GM12878 (cell line): ENCODE data around the gene TLDC2. TPM values are rescaled to one million over a fixed set of nuclear protein-coding genes. Genes with fewer than 3 reads are reported as not detected.

Source experiments
- ATAC-seq: fragments of 200-7000 bp; cut with Tn5 transposase; 3 replicates; pipeline ENCODE4 v1.9.1; 2020; ENCODE audit warnings: mild to moderate bottlenecking, moderate library complexity
- BruUV-seq: library from RNA; stranded (reverse); fragments of 400-500 nt; replicated peaks from 2 replicates; lab custom pipeline; 2021; lab: Mats Ljungman, UMichigan
- CTCF ChIA-PET: fragments of 300-600 bp; sonication (Branson Sonifier 250); formaldehyde crosslinking; extraction: SDS; loops from one replicate; lab custom pipeline; 2021; ENCODE audit warnings: inconsistent platforms; lab: Yijun Ruan, JAX
- POLR2A ChIA-PET: fragments of 350-600 bp; formaldehyde crosslinking; extraction: SDS; loops from one replicate; lab custom pipeline; 2021; ENCODE audit warnings: inconsistent platforms; lab: Charles Lee
- RAD21 ChIA-PET: fragments of 300-600 bp; sonication (Branson Sonifier 250); formaldehyde crosslinking; loops from one replicate; lab custom pipeline; 2023; ENCODE audit warnings: antibody characterized with exemption; ENCODE audit not compliant: unreplicated experiment; lab: Charles Lee
- SMC1A ChIA-PET: fragments of 300-600 bp; sonication (Branson Sonifier 250); formaldehyde crosslinking; loops from one replicate; lab custom pipeline; 2023; ENCODE audit not compliant: unreplicated experiment, uncharacterized antibody; lab: Charles Lee
- DNase-seq: peaks from one replicate; pipeline ENCODE4 v3.0.0-alpha.2; 2011; ENCODE audit warnings: low read depth, low spot score
- FAIRE-seq: peaks from 3 replicates; lab custom pipeline; 2011; peaks lifted over from hg19 to GRCh38; lab: Jason Lieb, UNC
- H2AFZ ChIP-seq: 2 replicates; pipeline ENCODE4 v1.6.0; 2011; ENCODE audit warnings: low read depth, low read length, control low read depth; ENCODE audit not compliant: control insufficient read depth
- H3K27ac ChIP-seq: 2 replicates; pipeline ENCODE4 v1.5.1; 2011; ENCODE audit warnings: control low read depth; ENCODE audit not compliant: control insufficient read depth, insufficient read depth
- H3K27me3 ChIP-seq, 2 experiments: replicated peaks in 1 of 2; 2 replicates each; pipeline versions ENCODE4 v1.6.0 to v1.6.1; 2011; ENCODE audit warnings: low read length in 1 of 2; ENCODE audit not compliant: control insufficient read depth in 2 of 2, insufficient read depth in 2 of 2
- H3K36me3 ChIP-seq, 2 experiments: 2 replicates each; pipeline ENCODE4 v1.5.1; 2011; ENCODE audit warnings: low read length in 1 of 2; ENCODE audit not compliant: control insufficient read depth in 2 of 2, insufficient read depth in 2 of 2
- H3K4me1 ChIP-seq: 2 replicates; pipeline ENCODE4 v1.6.1; 2011; ENCODE audit warnings: mild to moderate bottlenecking, low read length, moderate library complexity, mixed read lengths; ENCODE audit not compliant: control insufficient read depth, insufficient read depth
- H3K4me2 ChIP-seq: 2 replicates; pipeline ENCODE4 v1.6.0; 2011; ENCODE audit warnings: control low read depth; ENCODE audit not compliant: control insufficient read depth, insufficient read depth
- H3K4me3 ChIP-seq: fragments of 200-600 bp; sonication (generic); 2 replicates; pipeline ENCODE4 v1.5.1; 2016
- H3K79me2 ChIP-seq: 2 replicates; pipeline ENCODE4 v1.6.0; 2011; ENCODE audit warnings: low read length; ENCODE audit not compliant: control insufficient read depth, insufficient read depth
- H3K9ac ChIP-seq: 2 replicates; pipeline ENCODE4 v1.8.0; 2011; ENCODE audit warnings: low read length, control low read depth, mixed read lengths; ENCODE audit not compliant: control insufficient read depth, insufficient read depth
- H3K9me3 ChIP-seq: replicated peaks from 3 replicates; pipeline ENCODE4 v1.5.1; 2011; ENCODE audit warnings: mild to moderate bottlenecking, low read length; ENCODE audit not compliant: control insufficient read depth, insufficient read depth
- H4K20me1 ChIP-seq: 2 replicates; pipeline ENCODE4 v1.6.0; 2011; ENCODE audit not compliant: control insufficient read depth, insufficient read depth
- BCLAF1 ChIP-seq: fragments of 450-650 bp; IDR thresholded peaks from 2 replicates; pipeline ENCODE4 v1.6.1; 2017; ENCODE audit warnings: antibody characterized with exemption, mild to moderate bottlenecking, moderate library complexity
- CHD4 ChIP-seq: fragments of 200-600 bp; sonication (generic); IDR thresholded peaks from 2 replicates; pipeline ENCODE4 v1.6.1; 2016; ENCODE audit warnings: mild to moderate bottlenecking
- FOXM1 ChIP-seq: IDR thresholded peaks from 2 replicates; pipeline ENCODE4 v1.6.1; 2012; ENCODE audit warnings: low read depth, mild to moderate bottlenecking, inconsistent platforms, low read length, moderate library complexity
- TCF7 ChIP-seq: IDR thresholded peaks from 2 replicates; pipeline ENCODE4 v1.6.1; 2014; ENCODE audit warnings: antibody characterized with exemption, borderline replicate concordance
- WGBS: methylation state at CpG from one replicate; pipeline ENCODE4 v1.1.6; 2016; ENCODE audit warnings: low lambda C conversion rate; ENCODE audit not compliant: insufficient replicate concordance, insufficient coverage; ENCODE audit errors: missing lambda C conversion rate; 5-methylcytosine and 5-hydroxymethylcytosine counted together
- in situ Hi-C: fragments of 300-500 bp; cut with MboI; formaldehyde crosslinking; loops from 9 replicates; pipeline ENCODE4 v1.14.3; 2018; ENCODE audit warnings: mixed read lengths
- intact Hi-C: fragments of 100-400 bp; cut with micrococcal nuclease; formaldehyde crosslinking; loops from one replicate; pipeline ENCODE4 v1.14.2; 2022; ENCODE audit not compliant: unreplicated experiment
- polyA plus RNA-seq, 11 experiments: library from polyadenylated mRNA; depleted of rRNA in 4 of 11; unstranded in 6 of 11; stranded (reverse) in 5 of 11; fragments of >200 nt; fragmentation: Nextera tagmentation in 4 of 11; fragmentation: Illumina TruSeq in 1 of 11; extraction: Ambion mirVana in 4 of 11; extraction: Trizol in 1 of 11; gene quantifications; 1 replicate in 1 of 11; 2 replicates in 10 of 11; pipeline versions ENCODE4 v1.2.1 to v1.2.3, GENCODE V29; 2011 to 2016; ENCODE audit warnings: inconsistent platforms in 2 of 11, missing spikeins in 2 of 11, low read depth in 1 of 11
- total RNA-seq, 4 experiments: library from RNA; depleted of rRNA in 3 of 4; stranded (reverse); fragments of >200 nt in 3 of 4; fragmentation: Illumina TruSeq in 1 of 4; extraction: Trizol in 1 of 4; gene quantifications; 2 replicates each; pipeline versions ENCODE4 v1.2.1 to v1.2.3, GENCODE V29; 2013 to 2021

Gene TLDC2
- total and polyA plus RNA-seq, 10 of the 15 experiments (the other 5 are each of a cell fraction or from before 2014, with no cell fraction given): 0.05 to 0.41 (median 0.21) TPM

- H3K9ac ChIP-seq: no peak overlapping the region
- DNase-seq: no peak
- no TSS peak for BruUV-seq
- peaks cover 13% of the 10 kb centered on the region for H3K4me1 ChIP-seq
- intact Hi-C loops (loop anchor here (5.0 kb wide), 1 partner anchor 36 kb away; a partner anchor contains a TSS), in situ Hi-C loops (no loop called here)
- RAD21 ChIA-PET: no interaction called here
- no peaks in the 10 kb centered on the region for H3K27me3 ChIP-seq
- CTCF ChIA-PET: interaction anchor here (0.9 to 1.8 kb wide), 3 partner anchors 10 to 238 kb away, joined by 3 to 12 read pairs (median 4); no protein-coding TSS in a partner anchor
- H4K20me1 ChIP-seq: no peaks in the 10 kb centered on the region
- H3K9me3 ChIP-seq: no peaks in the 10 kb centered on the region
- TF ChIP-seq FOXM1 (no peak), CHD4 (no peak), BCLAF1 (no peak), TCF7 (no peak)
- POLR2A ChIA-PET: interaction anchor here (0.7 to 1.0 kb wide), 2 partner anchors 15 to 38 kb away, joined by 4 to 6 read pairs; no protein-coding TSS in a partner anchor
- no peaks in the 10 kb centered on the region for H3K79me2 ChIP-seq
- 96% methylated on average over 7 of the region's 7 CpGs for WGBS
- no peak for FAIRE-seq
- H3K4me3 ChIP-seq: no peak overlapping the region
- ATAC-seq: no peak
- H3K36me3 ChIP-seq: peaks cover 3 to 8% of the 10 kb centered on the region in 2 experiments; a peak in 3 of 4 replicates
- SMC1A ChIA-PET: no interaction called here
- no peak overlapping the region for H3K4me2 ChIP-seq
- H2AFZ ChIP-seq: no peak overlapping the region
- H3K27ac ChIP-seq: peak overlapping the region; percentile 75; the same call in 1 of the 2 replicates
These were observed 49.2 kb upstream of the TLDC2 start for GRCh38 chr20:36826554-36827244.
